NCI-H1417 (cell line): ENCODE data around the gene CUX1.
"Not testable (repeated sequence)": the region's sequence is repeated elsewhere in the genome, so short reads cannot be mapped to it uniquely, and the experiment has no call there.

ENCODE experiments used
- DNase-seq, 3 experiments: peaks; one replicate each; lab custom pipeline; 2025; lab: John Stamatoyannopoulos, UW

Gene CUX1

DNA sequence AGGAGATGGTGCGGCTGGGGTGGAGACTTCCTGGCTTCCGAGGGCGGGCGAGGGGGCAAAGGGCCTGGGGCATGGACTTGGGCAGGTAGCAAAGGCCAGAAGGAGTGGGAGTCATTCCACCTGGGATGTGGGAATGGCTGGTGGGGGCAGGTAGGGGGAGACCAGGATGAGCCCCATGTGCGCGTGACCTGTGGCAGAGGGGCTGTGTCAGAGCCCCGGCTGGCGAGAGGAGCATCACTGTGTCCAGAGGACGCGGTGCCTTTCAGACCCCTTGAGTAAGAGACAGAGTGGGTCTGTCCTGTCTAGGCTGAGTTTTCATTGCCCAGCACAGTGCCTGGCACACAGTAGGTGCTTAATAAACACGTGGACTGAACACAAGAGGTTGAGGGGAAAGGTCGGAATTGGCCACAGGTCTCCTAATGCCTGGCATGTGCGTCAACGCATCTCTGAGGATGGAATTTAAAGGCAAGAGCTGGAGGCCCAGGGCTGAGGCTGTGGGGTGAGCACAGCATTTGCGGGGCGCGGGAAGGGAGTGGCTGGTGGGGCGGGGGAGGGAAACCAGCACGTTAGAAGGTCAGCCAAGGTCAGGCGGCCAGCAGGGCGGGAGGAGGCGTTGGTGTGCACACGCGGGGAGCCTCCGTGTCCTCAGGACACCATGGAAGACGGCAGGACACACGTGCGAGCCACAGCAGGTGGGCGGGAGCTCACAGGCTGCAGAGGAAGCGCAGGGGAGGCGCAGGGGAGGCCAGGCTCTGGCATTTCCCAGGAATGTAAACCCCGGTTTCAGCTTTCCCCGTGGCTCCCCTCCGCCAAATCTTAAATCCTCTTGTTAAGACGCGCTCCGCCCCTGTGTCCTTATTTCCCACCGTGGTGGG, 51.8 kb downstream of the CUX1 start:
- DNase-seq, result no peak

DNA sequence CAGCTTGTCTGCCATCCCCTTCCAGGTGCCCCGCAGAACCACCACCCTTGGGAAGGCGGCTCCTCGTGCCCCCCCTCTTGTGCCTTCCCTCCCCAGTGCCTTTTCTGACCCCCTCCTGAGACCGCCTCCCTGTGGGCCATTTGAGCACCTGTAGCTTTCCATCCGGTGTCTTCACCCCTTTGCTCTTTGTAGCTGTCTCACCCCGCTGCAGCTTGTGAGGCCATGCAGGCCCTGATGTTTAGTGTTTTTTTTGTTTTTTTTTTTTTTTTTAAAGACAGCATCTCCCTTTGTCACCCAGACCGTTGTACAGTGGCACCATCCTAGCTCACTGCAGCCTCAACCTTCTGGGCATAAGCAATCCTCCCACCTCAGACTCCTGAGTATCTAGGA, 52.5 kb downstream of the CUX1 start:
- DNase-seq, result no peak

DNA sequence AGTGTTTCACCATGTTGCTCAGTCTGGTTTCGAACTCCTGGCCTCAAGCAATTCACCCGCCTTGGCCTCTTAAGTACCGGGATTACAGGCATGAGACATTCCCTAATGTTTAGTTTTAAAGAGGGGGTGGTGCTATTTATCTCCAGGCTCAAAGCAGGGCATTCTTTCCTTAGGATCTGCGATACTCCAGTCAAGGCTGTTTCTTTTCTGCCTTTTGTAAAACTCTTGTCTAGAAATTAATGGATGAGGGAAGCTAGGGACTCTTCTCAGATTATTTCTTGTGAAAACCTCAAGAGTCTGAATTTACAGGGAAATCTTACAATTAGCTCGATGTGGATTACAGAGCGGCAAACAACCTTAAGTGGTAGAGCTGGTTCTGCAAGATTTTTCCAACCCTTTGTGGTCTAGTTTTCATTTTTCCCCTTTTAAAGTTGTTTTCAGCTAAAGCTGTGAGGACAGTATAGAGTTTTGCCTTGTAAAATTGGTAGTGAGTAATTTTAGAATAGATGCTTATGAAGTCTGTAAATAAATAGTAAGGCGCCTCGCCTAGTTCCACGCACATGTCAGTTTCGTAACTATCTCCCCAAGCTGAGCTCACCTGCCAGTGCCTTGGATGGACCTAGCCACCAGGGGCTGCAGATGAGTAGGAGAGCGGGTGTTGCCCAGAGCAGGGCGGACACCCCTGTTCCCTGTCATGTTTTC, 53.1 kb downstream of the CUX1 start:
- DNase-seq, result peak in 2 of 3 experiments; percentile 24 to 68

DNA sequence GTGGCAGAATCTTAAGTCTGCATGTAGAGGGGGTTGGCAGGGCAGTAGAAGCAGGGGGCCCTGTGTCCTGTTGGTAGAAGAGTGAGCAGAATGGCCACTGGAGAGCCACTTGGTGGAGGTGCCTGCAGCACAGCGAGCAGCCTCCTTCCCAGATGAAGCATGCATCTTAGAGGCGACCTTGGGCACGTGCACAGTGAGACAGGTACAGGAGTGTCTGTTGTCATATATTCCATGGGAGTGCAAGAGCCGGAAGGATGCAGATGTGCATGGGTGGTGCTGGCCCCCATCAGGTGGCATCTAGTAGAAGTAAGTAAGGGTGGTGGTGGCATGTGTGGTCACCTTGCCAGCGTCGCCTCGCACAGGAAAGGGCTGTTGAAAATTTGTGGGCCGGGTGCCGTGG, 53.9 kb downstream of the CUX1 start:
- DNase-seq, result no peak

DNA sequence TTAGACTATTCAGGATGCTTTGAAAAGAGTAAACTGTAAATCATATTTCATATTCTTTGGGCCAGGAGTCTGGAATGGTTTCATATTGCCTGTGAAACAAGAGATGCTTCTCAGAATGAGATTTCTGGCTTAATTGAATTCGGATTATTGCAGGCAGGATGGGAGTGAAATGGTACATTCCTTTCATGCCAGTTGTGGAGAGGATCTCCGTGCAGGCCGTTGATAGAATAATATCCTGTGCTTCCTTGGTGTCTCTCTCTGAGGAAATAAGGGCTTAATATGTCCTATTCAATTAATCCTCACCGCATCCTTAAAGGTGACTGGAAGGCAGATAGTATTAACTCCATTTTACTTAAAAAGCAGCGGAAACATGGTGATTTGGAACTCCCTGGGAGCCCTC, 56.6 kb downstream of the CUX1 start:
- no peak for DNase-seq

DNA sequence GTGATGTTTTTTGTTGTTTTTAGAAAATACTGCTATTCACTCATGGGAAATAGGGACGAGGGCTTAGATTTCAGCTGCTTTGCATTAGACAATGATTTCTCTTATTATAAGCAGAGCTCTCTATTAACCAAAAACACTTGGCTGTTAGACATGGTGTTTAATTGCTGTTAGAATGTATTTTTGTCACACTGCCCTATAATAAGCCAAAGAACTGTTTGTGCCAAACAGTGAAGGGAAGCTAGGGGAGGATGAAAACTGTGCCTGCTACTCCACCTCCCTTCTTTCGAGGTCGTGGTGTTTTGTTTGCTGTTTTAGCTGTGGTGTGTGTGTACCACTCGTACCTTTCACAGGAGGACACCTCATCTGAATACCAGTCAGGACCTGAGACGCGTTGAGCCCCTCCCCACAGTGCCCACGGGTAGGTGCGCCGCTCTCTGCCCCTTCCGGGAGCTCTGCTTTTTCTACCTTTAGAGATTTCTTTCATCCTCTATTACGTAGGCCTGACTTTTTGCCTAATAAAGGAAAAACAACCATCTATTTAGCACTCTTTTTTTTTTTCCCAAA, 57.9 kb downstream of the CUX1 start:
- DNase-seq, result no peak

DNA sequence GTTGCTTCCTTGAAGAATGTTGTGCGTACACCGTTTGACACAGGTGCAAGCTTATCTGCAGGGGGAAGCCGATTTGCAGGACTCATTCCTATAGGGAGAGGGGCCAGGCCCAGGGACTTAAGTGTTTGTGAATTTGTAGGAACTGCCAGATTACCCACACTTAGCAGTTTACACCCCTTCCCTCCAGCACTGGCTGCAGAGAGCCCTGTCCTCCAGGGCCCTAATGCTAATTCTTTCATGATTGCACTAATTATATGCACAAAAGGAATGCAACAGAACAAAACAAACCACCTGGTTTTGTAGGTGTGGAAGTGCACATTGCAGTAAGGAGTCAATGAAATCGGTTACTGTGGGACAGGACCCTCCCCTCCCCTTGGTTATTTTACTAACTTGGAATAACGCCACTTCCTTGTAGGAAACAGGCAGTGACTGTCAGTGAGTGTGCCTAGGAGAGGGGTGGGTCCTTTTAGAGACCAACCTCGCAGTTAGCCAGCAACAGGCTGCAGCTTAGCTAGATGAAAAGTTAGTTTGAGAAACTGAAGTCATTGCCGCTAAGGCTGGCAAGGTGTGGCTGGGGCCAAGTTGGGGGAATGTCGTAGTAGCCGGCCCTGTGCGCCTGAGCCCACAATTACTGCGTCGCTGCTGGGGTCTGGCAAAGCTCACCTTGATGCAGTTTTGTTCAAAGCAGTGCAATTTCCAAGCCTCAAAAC, 60.6 kb downstream of the CUX1 start:
- DNase-seq, result peak in 1 of 3 experiments; percentile 37

DNA sequence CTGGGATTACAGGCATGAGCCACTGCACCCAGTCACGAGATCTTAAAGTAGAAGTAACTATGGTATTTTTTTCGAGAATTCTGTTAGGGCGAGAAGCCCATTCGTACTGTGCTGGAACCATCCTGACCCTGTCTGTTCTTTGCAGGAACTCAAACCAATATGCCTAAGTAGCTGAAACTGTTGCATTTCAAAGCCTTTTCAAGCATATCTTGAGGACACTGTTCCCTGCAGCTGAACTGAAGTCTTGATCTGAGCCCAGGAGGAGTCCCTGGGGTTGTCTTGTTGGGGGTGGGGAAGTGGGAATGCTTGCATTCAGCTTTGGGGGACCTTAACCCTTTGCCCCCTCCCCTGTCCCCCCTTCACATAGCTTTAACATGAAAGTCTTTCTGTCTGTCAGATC, 61.5 kb downstream of the CUX1 start:
- no peak for DNase-seq

DNA sequence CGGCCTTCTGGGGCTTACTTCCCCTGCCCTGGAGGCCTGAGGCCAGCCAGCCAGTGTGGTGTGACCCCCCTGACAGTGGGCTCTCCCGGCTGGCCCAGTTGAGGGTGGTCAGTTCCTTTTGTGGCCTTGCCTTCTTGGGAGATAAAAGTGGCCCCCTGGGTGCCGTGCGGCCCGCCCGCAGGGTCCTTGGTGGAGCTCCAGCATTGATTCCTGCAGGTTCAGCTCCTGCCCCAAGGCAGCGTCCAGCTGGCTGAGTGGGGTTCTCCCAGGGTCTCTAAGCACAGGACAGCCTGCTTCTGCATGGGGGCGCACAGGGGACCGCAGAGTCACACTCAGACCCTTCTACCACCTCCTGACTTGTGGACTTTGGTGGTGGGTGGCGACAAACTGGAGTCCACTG, 62.1 kb downstream of the CUX1 start:
- DNase-seq, result no peak

DNA sequence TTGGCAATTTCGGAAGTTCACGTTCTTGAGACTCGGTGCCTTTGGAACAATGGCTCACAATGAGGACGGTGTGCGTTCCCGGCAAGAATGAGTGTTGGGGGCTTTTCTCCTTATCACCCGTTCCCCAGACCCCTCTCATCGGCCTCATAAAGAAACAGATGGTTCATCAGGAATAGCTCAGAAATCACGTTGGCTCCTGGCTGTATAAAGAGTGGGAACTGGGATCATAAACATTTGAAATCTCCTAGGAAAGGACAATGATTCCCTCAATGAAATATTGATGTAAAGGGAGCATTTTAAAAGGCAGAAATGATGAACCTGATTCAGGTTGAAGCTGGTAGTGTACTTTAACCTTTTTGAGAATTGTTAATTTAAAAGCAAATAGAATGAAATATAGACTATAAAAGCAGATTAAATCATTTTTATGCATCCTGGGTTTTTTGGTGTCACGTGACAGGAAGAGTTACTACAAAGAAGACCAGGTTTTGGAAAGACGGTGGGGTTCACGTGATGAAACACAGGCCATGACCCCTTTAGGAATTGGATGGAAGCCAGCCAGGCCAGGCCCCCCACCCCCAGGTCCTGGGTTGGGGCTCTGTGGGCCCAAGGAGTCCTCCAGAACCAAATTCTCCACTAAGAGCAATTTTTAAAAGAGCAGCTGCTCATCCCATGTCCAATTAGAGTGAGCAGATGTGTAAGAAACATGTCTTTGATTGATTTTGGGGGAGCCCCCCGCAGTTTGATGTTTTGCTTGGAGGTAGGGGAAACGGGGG, 63.0 kb downstream of the CUX1 start:
- no peak for DNase-seq

DNA sequence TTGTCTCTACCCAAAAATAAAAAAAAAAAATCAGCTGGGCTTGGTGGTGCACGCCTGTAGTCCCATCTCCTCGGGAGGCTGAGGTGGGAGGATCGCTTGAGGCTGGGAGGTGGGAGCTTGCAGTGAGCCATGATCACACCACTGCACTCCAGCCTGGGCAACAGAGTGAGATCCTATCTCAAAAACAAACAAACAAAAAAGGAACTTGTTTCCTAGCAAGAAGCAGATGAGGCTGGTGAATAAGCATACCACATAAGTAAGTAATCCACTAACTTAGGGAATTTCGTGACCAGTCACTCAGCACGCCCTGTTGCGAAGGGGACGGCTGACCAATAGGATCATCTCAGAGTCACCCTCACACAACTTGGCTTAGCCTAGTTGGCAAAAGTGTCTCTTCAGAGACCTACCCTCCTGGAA, 64.6 kb downstream of the CUX1 start:
- DNase-seq, result no peak

DNA sequence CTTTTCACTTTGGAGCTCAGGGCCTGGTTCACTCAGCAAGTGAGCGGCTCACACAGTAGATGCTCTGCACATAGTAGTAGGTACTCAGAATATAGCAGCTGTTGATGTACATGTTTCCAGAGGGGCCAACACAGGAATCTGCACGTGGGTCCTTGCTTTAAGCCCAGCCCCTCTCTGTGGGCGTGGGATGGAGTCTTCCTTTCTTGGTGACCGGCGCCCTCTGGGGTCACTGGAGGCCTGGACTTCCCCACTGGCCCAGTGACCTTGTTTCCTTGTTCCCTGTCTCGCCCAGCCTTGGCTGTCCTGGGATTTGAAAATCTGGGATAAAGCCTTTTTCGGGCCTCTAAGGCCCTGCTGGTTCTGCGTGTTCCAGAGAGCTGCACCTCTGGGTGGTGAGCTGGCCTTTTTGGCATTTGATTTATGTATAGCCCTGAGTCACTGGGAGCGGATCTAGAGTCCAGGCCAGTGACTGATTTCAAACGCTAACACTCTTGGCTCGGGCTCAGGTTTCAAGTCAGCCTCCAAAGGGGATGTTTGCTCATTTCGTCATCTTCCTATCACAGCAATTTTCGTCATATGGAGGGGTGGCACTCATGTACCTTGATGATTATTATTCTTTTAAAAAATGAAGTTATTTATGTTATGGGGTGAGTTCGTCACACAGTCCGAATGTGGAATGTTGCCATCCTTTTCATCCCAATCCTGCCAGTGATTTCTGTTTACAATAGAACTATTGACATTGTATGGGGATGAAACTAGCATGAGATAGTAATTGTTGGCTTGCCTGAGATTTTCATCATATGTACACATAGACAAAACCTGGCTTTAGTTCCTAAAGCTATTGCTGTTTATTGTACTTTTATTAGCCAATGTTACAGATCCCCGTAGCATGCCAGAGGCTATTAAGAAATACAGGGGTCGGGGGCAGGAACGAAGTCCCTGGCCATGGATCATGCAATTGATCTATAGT, 65.5 kb downstream of the CUX1 start:
- peak; percentile 47 to 76 (median 49) for DNase-seq

DNA sequence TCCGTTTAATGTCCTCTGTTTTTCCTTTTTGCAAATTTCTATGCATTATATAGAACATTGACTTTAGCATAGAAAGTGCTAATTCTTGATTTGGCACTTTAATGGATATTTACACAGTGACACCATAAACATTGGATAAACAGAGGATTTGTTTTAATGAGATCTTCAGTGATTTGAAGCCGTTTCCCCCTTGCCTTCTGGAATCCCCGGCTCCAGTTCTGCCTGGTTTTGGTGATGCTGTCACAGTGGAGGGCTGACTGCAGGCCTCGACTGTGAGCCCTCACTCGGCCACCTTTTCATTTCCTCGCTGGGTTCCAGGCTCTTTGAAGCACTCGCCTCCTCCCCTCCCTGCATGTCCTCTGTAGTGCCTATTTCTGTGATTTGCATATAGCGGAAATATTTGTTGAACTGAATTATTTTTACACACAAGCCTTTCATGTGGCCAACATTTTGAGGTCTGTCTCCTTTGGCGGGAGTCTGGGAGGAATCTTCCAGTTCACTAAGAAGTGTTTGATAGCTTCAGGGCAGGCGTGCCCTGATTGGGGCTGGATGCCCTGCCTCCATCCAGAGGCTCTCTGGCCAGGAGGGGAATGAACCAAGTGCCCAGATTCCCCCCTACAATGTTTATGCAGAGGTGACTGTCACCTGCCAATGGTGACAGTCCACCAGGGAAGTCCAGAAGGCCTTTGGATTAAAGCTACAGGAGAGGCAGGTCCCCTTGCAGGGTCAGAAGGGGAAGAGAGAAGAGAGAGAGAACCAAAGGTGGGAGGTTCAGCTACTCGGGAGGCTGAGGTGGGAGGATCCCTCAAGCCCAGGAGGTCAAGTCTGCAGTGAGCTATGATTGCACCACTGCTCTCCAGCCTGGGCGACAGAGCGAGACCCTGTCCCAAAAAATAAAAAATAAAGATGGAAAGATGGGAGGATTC, 67.5 kb downstream of the CUX1 start:
- no peak for DNase-seq

DNA sequence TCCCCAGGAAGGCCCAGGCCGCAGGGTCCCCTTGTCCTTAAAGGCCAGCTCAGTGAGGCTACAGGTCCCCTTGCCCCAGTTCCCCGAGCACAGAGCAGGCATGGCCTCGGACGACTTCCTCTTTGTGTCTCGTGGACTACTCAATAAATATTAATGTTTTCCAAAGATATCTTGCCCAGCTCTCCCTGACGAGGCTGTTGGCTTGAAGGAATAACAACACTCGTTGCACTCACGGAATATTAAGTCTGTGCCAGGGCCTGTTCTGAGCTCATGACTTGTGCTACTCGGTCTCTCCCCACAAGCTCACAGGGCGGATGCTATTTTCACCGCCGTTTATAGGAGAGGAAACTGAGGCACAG, 68.2 kb downstream of the CUX1 start:
- no peak for DNase-seq

DNA sequence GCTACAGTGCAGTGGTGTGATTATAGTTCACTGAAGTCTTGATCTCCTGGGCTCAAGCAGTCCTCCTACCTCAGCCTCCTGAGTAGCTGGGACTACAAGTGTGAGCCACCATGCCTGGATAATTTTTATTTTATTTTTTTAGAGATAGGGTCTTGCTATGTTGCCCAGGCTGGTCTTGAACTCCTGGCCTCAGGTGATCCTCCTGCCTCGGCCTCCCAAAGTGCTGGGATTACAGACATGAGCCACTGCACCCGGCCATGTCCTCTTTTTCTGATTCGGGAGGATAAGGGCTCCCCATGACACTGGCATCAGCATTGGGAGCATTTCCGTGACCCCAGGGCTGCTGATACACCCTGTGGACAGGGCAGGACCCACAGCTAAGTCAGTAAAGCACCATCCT, 69.9 kb downstream of the CUX1 start:
- not testable (repeated sequence) for DNase-seq

DNA sequence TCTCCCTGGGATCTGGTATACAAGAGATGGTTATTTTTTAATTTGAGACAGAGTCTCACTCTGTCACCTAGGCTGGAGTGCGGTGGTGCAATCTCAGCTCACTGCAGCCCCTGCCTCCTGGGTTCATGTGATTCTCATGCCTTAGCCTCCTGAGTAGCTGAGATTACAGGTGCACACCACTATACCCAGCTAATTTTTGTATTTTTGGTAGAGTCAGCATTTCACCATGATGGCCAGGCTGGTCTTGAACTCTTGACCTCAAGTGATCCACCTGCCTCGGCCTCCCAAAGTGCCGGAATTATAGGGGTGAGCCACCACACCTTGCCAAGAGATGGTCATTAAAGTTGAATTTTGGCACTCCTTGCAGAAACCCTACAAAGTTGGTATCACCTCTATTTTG, 71.1 kb downstream of the CUX1 start:
- DNase-seq, result not testable (repeated sequence)

DNA sequence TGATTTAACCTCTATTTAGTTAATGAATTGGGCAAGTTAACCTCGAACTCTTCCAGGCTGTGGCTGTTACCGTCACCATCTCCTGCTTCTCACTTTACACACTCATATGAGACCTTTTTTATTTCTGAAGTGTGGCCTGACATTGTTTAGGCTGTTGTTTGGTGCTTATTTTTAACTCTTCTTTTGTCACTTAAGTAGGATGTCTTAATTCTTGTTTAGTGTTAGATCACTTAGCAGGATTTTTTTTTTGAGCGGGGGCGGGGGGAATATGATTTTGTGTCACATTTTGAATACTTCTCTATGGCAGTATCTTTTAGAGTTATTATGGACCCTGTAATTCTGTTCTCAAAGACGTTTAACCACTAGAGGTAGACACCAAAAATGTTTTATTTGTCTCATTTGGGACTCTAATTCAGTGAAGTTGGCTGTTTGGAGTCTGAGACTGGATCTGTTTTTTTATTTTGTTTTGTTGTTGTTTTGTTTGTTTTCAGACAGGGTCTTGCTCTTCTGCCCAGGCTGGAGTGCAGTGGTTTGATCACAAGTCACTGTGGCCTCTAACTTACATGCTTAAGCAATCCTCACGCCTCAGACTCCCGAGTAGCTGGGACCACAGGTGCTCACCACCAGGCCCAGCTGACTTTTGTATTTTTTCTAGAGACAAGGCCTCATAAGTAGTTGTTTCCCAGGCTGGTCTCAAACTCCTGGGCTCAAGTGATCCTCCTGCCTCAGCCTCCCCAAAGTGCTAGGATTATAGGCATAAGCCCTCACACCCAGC, 73.5 kb downstream of the CUX1 start:
- DNase-seq, result no peak

DNA sequence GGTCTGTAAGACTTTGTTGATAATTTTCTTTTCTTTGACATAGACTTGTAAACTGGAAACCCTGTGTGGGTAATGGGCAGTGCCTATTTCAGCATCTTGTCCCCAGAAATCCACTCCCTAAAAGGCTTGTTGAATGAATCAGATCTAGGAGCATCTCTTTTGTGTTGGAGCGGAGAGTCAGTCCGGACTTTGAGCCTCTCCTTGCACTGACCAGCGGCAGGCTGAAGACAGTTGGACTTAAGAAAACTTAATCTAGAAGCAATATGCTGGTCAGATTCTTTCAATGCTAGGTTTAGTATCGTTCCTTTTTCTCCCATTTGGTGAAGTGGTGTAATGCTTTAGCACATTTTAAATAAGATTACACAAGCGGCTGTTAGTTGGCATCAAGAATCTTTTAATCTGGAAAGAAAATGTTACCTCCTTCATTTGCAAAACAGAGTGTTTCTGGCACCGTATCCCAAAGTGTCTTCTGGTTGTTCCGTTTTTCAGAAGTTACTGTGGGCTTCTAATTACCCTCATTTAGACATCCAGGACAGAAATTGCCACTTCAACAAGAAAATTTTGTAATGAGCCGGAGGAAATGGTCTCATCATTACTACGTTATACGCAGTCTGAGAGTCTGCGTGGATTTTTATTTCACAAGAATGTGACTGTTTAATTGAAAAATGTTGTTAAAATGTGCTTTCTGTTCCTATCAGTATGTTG, 74.7 kb downstream of the CUX1 start:
- DNase-seq, result no peak
